ENCODE measurements around the gene NDUFAF5.

The NDUFAF5 gene

DNA sequence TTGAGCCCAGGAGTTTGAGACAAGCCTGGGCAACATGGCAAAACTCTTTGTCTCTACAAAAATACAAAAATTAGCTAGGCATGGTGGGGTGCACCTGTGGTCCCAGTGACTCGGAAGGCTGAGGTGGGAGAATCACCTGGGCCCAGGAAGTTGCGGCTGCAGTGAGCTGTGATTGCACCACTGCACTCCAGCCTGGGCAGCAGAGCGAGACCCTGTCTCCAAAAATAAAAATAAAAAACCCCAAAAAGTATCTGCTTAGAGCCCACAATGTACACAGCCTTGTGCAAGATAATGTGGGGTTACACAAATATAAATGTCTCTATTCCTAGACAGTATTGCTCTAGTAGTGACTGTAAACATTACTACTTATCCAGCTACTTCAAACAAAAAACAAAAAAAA, 6.0 kb upstream of the NDUFAF5 start:
- H3K27me3 ChIP-seq (ENCODE audit: control insufficient read depth, insufficient read depth, low read length): no peaks in the 10 kb centered on the region
- no peak overlapping the region for H3K9ac ChIP-seq (ENCODE audit: low read length)
- H3K4me1 ChIP-seq (ENCODE audit: control insufficient read depth, insufficient read depth, low read length): no peaks in the 10 kb centered on the region
- no peak overlapping the region for H3K27ac ChIP-seq (ENCODE audit: low read depth, low read length)
- H3K9me3 ChIP-seq (ENCODE audit: control insufficient read depth, insufficient read depth, low read depth, low read length): no peaks in the 10 kb centered on the region
- no peak overlapping the region for H3K4me3 ChIP-seq (ENCODE audit: low read depth, low read length)
- peaks cover 89% of the 10 kb centered on the region for H3K36me3 ChIP-seq (ENCODE audit: control insufficient read depth, insufficient read depth, low read length)

DNA sequence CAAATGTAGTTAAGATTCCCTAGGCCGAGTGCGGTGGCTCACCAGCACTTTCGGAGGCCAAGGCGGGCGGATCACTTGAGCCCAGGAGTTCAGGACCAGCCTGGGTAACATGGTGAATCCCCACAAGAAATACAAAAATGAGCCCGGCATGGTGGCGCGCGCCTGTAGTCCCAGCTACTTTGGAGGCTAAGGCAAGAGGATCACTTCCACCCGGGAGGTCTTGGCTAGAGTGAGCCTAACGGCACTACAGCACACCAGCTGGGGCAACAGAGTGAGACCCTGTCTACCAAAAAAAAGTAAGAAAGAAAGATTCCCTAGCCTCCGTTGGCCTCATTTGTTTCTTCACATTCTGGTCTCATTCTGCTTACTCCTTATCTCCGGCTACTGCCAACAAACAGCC, 1.3 kb upstream of the NDUFAF5 start:
- no peaks in the 10 kb centered on the region for H3K27me3 ChIP-seq (ENCODE audit: control insufficient read depth, insufficient read depth, low read length)
- no peaks in the 10 kb centered on the region for H3K9me3 ChIP-seq (ENCODE audit: control insufficient read depth, insufficient read depth, low read depth, low read length)
- no peak overlapping the region for H3K27ac ChIP-seq (ENCODE audit: low read depth, low read length)
- no peak overlapping the region for H3K9ac ChIP-seq (ENCODE audit: low read length)
- peaks cover 48% of the 10 kb centered on the region for H3K36me3 ChIP-seq (ENCODE audit: control insufficient read depth, insufficient read depth, low read length)
- H3K4me1 ChIP-seq (ENCODE audit: control insufficient read depth, insufficient read depth, low read length): peaks cover 9% of the 10 kb centered on the region; the same call in 1 of the 2 replicates
- H3K4me3 ChIP-seq (ENCODE audit: low read depth, low read length): peak overlapping the region; percentile 94

DNA sequence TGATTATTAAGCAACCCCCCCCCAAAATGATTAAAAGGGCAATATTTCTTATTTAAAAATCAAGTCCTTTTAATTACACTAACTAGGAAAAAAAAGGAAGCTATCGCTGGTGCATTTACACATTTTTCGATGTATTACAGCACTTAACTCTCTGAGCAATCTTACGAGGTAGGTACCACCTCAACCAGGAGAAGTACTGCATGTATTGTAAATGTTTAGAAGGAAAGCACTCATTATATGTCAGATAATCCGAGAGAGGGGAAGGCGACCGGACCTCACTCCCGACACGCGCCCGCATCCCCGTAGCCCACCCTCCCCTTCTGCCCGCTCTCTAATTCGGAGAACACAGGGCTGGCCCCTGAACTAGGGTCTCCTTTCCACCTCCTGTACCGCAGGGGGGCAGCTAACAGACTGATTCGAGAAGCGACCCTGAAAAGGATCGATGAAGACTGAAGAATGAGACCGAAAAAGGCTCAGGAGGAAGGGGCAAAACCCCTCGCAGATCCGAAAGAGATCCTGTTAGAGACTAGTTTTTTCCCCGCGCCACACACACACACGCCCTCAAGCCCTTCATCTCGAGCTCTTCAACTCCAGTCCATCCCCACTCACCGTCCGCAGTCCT, 446 bp upstream of the NDUFAF5 start:
- H3K4me1 ChIP-seq (ENCODE audit: control insufficient read depth, insufficient read depth, low read length): peaks cover 9% of the 10 kb centered on the region; the same call in 1 of the 2 replicates
- no peaks in the 10 kb centered on the region for H3K9me3 ChIP-seq (ENCODE audit: control insufficient read depth, insufficient read depth, low read depth, low read length)
- peak overlapping the region; percentile 84 for H3K27ac ChIP-seq (ENCODE audit: low read depth, low read length)
- H3K36me3 ChIP-seq (ENCODE audit: control insufficient read depth, insufficient read depth, low read length): peaks cover 47% of the 10 kb centered on the region
- H3K9ac ChIP-seq (ENCODE audit: low read length): peak overlapping the region; percentile 91
- no peaks in the 10 kb centered on the region for H3K27me3 ChIP-seq (ENCODE audit: control insufficient read depth, insufficient read depth, low read length)
- peak overlapping the region; percentile 94 for H3K4me3 ChIP-seq (ENCODE audit: low read depth, low read length)

DNA sequence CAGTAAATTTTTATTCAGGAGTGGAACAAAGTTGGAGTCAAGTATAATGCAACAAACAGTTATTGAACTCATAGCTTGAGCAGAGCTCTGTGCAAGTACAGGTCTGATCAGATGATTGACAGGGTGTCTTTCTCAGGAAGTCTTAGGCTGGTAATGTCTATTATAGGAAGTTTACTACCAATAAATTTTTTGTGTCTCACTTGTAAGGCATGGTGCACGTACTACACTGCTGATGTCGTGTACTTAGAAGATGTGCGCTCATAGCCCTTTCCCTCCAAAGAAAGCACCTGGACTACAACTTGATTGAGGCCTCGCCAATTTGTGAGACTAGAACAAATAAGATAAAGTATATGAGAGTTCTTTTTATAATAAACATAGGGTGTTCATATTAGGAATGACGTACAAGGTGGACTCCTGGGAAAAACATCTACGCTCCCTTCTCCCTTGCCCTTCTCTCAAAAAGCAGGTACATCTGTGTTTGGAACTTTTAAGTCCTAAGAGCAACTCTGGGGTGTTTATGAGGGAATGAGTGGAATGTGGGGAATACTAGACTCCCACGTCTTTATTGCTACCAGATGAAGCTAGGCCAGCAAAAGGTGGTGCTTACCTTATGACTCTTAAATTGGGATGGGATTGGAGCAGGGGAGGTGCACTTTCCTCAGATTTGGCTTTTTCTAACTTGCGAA, 1.5 kb downstream of the NDUFAF5 start:
- peaks cover 47% of the 10 kb centered on the region for H3K36me3 ChIP-seq (ENCODE audit: control insufficient read depth, insufficient read depth, low read length)
- H3K4me3 ChIP-seq (ENCODE audit: low read depth, low read length): peak overlapping the region; percentile 94
- H3K4me1 ChIP-seq (ENCODE audit: control insufficient read depth, insufficient read depth, low read length): peaks cover 9% of the 10 kb centered on the region; the same call in 1 of the 2 replicates
- H3K27ac ChIP-seq (ENCODE audit: low read depth, low read length): no peak overlapping the region
- peak overlapping the region; percentile 51 for H3K9ac ChIP-seq (ENCODE audit: low read length)
- no peaks in the 10 kb centered on the region for H3K9me3 ChIP-seq (ENCODE audit: control insufficient read depth, insufficient read depth, low read depth, low read length)
- no peaks in the 10 kb centered on the region for H3K27me3 ChIP-seq (ENCODE audit: control insufficient read depth, insufficient read depth, low read length)

DNA sequence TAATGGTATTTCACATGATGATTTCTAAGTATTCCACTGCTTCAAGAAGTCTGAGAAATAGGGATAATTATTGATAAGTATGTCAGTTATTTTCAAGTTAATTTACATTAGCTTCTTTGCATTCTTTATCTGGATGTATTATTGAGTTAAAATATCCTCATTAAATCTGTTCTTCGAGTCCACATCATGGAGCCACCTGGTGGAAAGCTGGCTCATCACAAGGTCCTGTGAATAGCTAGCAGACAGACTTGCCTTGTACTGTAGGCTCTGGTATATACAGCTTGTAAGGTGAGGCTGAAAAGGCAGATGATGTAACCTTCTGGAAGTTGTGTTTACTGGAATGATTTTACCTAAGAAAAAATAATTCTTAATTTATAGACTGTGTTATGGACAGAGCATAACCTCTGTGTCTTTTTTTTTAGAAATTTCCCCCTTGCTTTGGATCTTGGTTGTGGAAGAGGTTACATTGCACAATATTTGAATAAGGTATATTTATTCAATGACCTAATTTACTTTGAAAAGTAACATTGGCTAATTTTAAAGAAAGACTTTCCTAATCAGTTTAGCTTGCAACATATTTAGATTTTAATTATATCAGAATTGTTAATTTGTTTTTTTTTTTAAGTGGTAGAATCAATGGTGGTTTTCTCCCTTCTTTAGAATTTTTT, 3.5 kb downstream of the NDUFAF5 start:
- H3K36me3 ChIP-seq (ENCODE audit: control insufficient read depth, insufficient read depth, low read length): peaks cover 48% of the 10 kb centered on the region
- H3K27me3 ChIP-seq (ENCODE audit: control insufficient read depth, insufficient read depth, low read length): no peaks in the 10 kb centered on the region
- no peak overlapping the region for H3K9ac ChIP-seq (ENCODE audit: low read length)
- no peak overlapping the region for H3K4me3 ChIP-seq (ENCODE audit: low read depth, low read length)
- peaks cover 9% of the 10 kb centered on the region; the same call in 1 of the 2 replicates for H3K4me1 ChIP-seq (ENCODE audit: control insufficient read depth, insufficient read depth, low read length)
- no peak overlapping the region for H3K27ac ChIP-seq (ENCODE audit: low read depth, low read length)
- no peaks in the 10 kb centered on the region for H3K9me3 ChIP-seq (ENCODE audit: control insufficient read depth, insufficient read depth, low read depth, low read length)

DNA sequence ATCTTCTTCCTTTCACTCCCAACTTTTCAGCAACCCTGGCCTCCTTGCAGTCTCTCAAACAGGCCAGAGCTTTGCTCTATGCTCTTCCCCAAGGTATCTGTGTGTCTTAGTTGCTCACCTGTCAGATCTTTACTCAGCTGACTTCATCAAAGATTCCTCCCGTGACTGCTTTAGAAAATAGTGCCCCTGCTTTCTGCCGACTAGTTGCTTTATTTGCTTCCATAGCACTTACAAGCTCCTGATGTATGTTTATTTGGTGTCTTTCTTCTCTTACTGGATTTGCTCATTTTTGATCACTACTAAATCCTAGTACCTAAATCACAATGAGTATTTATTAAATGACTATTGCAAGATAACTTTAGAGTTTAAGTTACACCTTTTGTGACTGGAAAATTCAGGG, 5.9 kb downstream of the NDUFAF5 start:
- Histone ChIP-seq H3K9ac (ENCODE audit: low read length) (no peak overlapping the region), H3K27ac (ENCODE audit: low read depth, low read length) (no peak overlapping the region), H3K4me3 (ENCODE audit: low read depth, low read length) (no peak overlapping the region), H3K27me3 (ENCODE audit: control insufficient read depth, insufficient read depth, low read length) (no peaks in the 10 kb centered on the region), H3K36me3 (ENCODE audit: control insufficient read depth, insufficient read depth, low read length) (peaks cover 72% of the 10 kb centered on the region), H3K9me3 (ENCODE audit: control insufficient read depth, insufficient read depth, low read depth, low read length) (no peaks in the 10 kb centered on the region), H3K4me1 (ENCODE audit: control insufficient read depth, insufficient read depth, low read length) (peaks cover 9% of the 10 kb centered on the region; the same call in 1 of the 2 replicates)

DNA sequence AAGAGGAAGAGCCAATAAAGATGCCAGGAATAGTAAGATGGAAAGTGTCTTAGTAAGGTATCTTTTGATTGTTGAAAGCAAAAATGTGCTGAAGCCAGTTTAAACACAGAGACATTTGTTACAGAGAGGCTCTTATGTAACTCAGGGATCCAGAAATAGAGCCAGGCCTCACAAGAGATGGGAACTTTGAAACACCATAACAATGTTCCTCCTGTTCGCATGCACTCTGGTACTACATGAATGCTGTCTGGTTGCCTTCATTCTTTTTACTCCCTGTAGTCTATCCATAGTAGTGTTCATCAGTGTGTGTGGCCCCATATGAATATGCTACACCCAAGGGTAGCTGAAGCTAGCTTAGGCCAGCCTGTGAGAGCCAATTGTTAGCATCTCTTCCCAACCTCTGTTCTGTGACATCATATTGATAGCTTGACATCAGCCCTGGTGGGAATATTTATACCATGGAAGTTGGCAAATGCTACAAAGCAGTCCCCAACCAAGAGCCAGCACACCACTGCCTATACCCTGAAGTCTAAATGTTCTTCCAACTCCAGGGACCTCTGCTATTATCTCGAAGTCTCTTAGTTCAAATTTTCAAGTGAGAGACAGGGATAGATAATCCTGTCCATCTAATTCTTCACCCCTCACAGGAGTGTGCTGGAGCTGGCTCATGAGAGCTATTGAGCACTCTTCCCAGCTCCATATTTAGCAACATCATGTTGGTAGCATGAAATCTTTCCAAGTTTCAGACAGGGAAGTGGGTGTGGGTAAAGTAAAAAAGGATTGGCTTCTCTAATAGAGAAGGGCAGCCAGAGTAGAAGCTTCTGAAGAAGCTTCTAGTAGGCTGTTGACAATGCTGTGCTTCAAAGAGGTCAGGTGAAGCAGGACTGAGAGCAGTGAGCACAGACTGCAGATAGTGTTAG, 7.0 kb downstream of the NDUFAF5 start:
- Histone ChIP-seq H3K4me3 (ENCODE audit: low read depth, low read length) (no peak overlapping the region), H3K9me3 (ENCODE audit: control insufficient read depth, insufficient read depth, low read depth, low read length) (no peaks in the 10 kb centered on the region), H3K36me3 (ENCODE audit: control insufficient read depth, insufficient read depth, low read length) (peaks cover 83% of the 10 kb centered on the region), H3K9ac (ENCODE audit: low read length) (no peak overlapping the region), H3K4me1 (ENCODE audit: control insufficient read depth, insufficient read depth, low read length) (0 out of 2 replicates have a peak, but pooled peaks cover under 1% of the 10 kb centered on the region), H3K27me3 (ENCODE audit: control insufficient read depth, insufficient read depth, low read length) (no peaks in the 10 kb centered on the region), H3K27ac (ENCODE audit: low read depth, low read length) (no peak overlapping the region)

DNA sequence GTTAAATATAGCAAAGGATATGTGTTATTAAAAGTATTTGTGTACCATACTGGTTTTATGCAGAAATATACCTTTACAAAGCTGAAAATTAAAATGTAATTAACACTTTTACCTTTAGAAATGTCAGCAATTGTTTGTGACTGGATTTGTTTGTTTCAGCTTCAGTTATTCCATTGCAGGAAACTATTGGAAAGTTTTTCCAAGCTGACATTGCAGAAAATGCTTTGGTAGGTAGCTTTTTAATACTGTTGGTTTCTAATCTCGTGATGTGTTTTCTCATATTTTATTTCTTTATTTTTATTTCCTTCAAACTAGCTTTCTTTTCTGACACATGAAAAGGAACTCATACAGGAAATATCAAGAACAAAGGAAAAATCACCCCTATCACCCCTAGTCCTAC, 8.2 kb downstream of the NDUFAF5 start:
- Histone ChIP-seq H3K27ac (ENCODE audit: low read depth, low read length) (no peak overlapping the region), H3K36me3 (ENCODE audit: control insufficient read depth, insufficient read depth, low read length) (peaks cover 93% of the 10 kb centered on the region), H3K27me3 (ENCODE audit: control insufficient read depth, insufficient read depth, low read length) (no peaks in the 10 kb centered on the region), H3K9me3 (ENCODE audit: control insufficient read depth, insufficient read depth, low read depth, low read length) (no peaks in the 10 kb centered on the region), H3K4me1 (ENCODE audit: control insufficient read depth, insufficient read depth, low read length) (no peaks in the 10 kb centered on the region), H3K4me3 (ENCODE audit: low read depth, low read length) (no peak overlapping the region), H3K9ac (ENCODE audit: low read length) (no peak overlapping the region)

DNA sequence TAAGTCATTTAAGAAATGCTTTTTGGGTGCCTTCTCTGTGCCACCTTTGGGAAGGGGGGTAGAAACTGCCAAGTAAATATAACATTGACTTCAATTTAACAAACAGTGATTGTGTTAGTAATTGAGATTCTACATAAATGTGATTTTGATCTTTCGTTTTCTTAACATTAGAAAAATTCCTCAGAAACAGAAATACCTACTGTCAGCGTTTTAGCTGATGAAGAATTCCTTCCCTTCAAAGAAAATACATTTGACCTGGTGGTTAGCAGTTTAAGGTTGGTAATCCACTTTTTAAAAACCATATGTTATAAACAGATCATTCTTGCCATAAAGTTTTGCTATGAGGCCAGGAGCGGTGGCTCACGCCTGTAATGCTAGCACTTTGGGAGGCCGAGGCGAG, 9.8 kb downstream of the NDUFAF5 start:
- Histone ChIP-seq H3K36me3 (ENCODE audit: control insufficient read depth, insufficient read depth, low read length) (peaks cover 99% of the 10 kb centered on the region), H3K27ac (ENCODE audit: low read depth, low read length) (no peak overlapping the region)

DNA sequence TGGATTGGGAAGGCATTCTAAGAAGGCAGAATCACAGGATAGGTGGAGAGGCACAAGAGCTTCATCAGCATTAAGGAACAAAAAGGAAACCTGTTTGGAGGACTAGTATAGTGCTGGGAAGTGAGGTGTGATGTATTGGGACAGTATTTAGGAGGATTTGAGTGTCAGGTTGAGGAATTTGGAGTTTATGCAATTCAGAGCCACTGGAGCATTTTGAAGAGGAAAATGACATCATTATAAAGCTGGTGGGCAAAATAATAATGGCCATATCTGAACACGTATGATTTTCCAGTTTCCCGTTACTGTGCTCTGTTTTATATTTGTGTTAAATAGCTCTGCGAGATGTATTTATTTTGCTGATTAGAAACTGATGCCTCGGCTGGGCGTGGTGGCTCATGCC, 14.2 kb downstream of the NDUFAF5 start:
- no peak overlapping the region for H3K27ac ChIP-seq (ENCODE audit: low read depth, low read length)
- no peaks in the 10 kb centered on the region for H3K9me3 ChIP-seq (ENCODE audit: control insufficient read depth, insufficient read depth, low read depth, low read length)
- H3K4me3 ChIP-seq (ENCODE audit: low read depth, low read length): no peak overlapping the region
- no peak overlapping the region for H3K9ac ChIP-seq (ENCODE audit: low read length)
- no peaks in the 10 kb centered on the region for H3K4me1 ChIP-seq (ENCODE audit: control insufficient read depth, insufficient read depth, low read length)
- H3K27me3 ChIP-seq (ENCODE audit: control insufficient read depth, insufficient read depth, low read length): no peaks in the 10 kb centered on the region
- H3K36me3 ChIP-seq (ENCODE audit: control insufficient read depth, insufficient read depth, low read length): peaks cover 94% of the 10 kb centered on the region

More for the DNA sequence above, 9.8 kb downstream of the NDUFAF5 start:
- H3K9me3 ChIP-seq (ENCODE audit: control insufficient read depth, insufficient read depth, low read depth, low read length): no peaks in the 10 kb centered on the region
- H3K9ac ChIP-seq (ENCODE audit: low read length): no peak overlapping the region
- no peaks in the 10 kb centered on the region for H3K27me3 ChIP-seq (ENCODE audit: control insufficient read depth, insufficient read depth, low read length)
- no peak overlapping the region for H3K4me3 ChIP-seq (ENCODE audit: low read depth, low read length)
- no peaks in the 10 kb centered on the region for H3K4me1 ChIP-seq (ENCODE audit: control insufficient read depth, insufficient read depth, low read length)
